ENCODE results near the gene SYNGR3.
"Not testable (repeated sequence)": the region's sequence is repeated elsewhere in the genome, so short reads cannot be mapped to it uniquely, and the experiment has no call there.

SYNGR3 gene

GRCh38 chr16:1960665-1961630, 28.8 kb upstream of the SYNGR3 start:
- DNase-seq: no peak

GRCh38 chr16:1961651-1962067, 28.1 kb upstream of the SYNGR3 start:
- DNase-seq: no peak

DNA sequence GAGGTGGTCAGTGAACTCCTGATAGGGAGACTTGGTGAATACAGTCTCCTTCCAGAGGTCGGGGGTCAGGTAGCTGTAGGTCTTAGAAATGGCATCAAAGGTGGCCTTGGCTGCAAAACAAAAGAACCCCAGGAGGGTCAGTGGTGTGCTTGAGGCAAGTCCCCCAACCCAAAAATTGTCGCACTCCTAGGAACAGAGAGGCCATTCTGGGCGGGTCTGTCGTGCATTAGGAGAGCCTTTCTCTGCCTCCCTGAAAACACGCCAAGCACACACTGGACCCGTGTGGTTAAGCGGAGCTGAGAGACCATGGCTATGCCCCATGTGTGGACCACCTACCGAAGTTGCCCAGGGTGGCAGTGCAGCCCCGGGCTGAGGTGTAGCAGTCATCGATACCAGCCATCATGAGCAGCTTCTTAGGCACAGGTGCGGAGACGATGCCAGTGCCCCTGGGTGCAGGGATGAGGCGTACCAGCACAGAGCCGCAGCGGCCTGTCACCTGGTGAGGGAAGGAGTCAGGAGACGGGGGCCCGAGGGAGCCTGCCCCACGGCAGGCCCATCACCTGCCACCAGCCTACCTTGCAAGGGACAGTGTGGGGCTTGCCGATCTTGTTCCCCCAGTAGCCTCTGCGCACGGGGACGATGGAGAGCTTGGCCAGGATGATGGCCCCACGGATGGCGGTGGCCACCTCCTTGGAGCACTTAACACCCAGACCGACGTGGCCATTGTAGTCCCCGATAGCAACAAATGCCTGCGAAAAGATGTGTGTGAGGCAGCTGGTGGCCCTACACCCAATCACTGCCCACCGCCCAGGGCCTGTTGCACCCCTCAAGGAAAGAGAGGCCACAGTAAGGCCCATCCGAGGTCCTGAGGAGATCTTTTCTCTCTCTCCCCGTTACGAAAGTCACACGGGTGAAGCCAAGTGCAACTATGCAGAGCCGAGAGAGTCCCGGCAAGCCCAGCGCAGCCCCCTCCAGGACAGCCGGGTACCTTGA, 27.3 kb upstream of the SYNGR3 start:
- DNase-seq: not testable (repeated sequence)

- no peak for DNase-seq
Measured at GRCh38 chr16:1963806-1964505, 25.8 kb upstream of the SYNGR3 start.

DNA sequence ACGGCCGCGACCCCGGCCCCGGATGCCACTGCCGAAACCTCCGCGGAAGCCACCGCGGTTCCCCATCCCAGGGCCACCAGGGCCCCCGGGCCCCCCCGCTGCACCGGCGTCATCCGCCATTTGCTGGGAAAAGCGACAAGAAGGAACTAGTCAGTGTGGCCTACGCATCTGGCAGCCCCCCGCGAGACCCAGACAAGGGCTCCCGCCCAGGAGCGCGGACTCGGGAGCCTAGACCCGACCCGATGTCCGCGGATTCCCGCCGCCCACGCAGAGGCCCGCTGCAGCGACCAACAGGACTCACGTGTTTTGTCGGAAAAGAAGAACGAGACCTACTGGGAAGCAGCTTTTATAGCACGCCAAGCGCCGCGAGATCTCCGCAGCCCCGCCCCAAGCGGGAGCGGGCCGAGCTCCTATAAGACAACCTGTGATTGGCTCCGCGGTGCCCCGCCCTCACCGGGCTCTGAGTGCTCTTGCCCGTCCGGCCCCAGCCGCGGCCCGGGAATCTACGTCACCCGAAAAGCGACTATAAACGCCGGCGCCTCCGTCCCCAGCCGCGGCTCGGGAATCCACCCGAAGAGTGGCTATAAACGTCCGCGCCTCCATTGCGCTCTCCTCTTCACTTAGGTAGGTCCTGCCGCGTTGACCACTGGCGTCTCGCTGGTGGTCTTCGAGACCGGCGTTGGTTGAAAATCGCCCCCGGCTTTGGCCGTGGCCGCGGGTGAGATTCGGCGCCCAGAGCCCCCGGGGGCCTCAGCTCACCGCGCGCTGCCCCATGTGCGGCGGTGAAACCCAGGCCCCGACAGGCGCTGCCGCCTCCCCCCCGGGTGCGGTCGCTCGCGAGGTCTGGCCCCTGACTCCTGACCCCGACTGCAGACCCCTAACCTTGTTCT, 25.0 kb upstream of the SYNGR3 start, which contains the start of gene RPS2:
Gene RPS2 (minus strand): TSS at position 321 of the 890 bp plus-strand sequence. CDS start 201 bp downstream, at position 120.
- peak; percentile 99 for DNase-seq

DNA sequence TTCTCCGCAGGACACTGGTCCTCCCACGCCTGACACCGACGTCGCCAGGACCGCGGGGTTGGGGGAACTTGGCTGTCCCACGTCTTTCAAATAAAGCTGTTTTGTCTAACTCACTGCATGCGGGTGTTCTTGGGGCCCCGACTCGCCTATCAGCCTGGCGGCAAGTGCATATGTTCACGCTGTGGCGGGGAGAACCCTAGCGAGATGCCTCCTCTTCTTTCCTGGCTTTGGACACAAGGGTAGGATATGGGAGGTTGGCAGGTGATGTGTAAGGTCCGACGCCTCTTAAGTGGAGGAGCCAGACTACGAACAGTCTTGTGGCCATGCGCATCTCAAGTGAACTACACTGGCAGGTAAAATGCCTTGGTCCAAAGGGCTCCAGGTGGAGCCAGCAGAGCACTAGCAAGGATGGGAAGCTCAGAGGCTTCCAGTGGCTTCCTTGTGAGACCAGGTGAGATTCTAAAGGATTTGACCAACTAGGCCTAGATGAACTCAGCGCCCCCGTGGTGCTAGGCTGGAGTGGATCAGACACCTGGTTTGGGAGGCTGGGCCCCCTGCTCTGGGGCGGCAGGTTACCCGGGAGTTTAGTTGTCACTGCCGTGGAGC, 24.3 kb upstream of the SYNGR3 start:
- DNase-seq: no peak

- DNase-seq: no peak
Measured at GRCh38 chr16:1966460-1966859, 23.3 kb upstream of the SYNGR3 start, which contains the start of gene RNF151. RNF151 (plus strand) TSS chr16:1966856; CDS start chr16:1966882, 26 bp downstream.

DNA sequence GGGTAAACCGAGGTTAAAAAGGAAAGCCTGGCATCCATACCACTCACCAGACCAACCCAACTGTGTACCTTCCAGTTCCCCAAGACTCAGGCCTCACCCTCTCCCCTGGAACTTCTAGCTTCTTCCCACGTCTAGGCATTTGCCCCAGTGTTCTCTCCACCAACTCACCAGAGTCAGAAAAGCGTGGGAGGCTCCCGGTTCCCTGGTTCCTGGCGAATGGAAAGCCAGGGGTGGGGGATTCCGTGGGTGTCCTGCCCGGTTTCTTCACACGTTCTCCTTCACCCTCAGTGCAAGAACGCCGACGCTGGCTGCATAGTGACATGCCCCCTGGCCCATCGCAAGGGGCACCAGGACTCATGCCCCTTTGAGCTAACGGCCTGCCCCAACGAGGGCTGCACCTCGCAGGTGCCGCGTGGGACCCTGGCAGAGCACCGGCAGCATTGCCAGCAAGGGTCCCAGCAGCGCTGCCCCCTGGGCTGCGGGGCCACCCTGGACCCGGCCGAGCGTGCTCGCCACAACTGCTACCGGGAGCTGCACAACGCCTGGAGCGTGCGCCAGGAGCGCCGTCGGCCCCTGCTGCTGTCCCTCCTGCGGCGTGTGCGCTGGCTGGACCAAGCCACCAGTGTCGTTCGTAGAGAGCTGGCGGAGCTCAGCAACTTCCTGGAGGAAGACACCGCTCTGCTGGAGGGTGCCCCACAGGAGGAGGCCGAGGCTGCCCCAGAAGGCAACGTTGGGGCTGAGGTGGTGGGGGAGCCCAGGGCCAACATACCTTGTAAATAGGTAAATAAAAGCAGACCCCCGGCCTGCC, 21.4 kb upstream of the SYNGR3 start:
- DNase-seq: no peak

GRCh38 chr16:1971796-1972489, 17.8 kb upstream of the SYNGR3 start, which contains the start of gene TBL3:
TBL3 (plus strand) TSS chr16:1972053; CDS start chr16:1972165, 112 bp downstream.
- peak; percentile 96 for DNase-seq

DNA sequence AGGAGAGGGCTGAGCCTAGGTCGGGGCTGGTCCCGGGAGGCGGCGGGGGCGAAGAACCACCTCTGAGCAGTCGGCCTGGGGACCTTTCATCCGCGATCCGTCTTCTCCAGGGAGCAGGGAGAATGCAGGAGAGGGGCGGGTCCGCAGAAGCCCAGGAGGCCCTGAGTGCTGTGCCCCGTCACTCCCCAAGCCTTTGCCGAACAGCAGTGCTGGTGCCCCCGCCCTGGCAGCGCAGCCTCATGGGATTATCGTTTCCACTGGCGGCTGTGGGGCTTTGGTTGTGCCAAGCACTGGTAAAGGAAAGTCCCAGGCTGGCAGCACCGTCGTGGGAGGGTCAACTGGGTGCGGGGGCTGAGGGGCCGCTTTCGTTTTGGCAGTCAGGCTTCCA, 17.3 kb upstream of the SYNGR3 start:
- peak; percentile 62 for DNase-seq

GRCh38 chr16:1973461-1974156, 16.2 kb upstream of the SYNGR3 start:
- DNase-seq: no peak

DNA sequence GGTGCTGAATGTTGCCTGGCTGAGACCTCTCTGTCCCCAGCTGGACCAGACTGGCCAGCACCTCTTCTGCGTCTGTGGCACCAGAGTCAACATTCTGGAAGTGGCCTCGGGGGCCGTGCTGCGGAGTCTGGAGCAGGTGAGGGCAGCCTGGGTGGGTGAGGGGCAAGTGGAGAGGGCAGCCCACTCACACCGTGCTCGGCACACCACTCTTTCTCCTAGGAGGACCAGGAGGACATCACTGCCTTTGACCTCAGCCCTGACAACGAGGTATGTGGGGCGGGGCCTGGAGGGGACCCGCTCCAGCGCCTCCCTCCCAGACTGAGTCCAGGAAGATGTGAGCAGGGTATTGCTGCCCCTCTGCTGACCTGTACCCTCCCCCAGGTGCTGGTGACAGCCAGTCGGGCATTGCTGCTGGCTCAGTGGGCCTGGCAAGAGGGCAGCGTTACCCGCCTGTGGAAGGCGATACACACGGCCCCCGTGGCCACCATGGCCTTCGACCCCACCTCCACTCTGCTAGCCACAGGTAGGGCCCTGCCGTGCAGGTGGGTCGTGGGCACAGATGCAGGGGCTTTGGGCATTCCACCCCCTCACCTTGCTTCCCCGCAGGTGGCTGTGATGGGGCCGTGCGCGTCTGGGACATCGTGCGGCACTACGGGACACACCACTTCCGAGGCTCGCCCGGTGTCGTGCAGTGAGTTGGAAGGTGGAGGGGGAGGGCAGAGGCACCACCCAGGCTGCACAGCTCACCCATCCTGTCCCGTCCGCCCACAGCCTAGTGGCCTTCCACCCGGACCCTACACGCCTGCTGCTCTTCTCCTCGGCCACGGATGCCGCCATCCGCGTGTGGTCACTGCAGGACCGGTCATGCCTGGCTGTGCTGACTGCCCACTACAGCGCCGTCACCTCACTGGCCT, 15.4 kb upstream of the SYNGR3 start:
- DNase-seq: no peak

- no peak for DNase-seq
Measured at GRCh38 chr16:1975432-1976215, 14.1 kb upstream of the SYNGR3 start.

DNA sequence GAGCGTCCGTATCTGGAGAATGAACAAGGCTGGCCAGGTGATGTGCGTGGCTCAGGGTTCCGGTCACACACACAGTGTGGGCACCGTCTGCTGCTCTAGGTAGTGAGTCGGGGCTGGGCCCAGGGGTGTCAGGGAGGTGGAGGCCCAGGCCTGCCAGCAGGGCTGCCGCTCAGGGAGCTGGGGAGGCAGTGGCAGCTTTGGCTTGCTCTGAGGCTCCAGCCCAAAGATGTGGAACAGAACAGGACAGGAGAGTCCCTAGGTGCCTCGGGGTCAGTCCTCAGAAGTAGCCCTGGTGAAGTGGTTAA, 13.6 kb upstream of the SYNGR3 start:
- no peak for DNase-seq

GRCh38 chr16:1976951-1977874, 12.6 kb upstream of the SYNGR3 start:
- no peak for DNase-seq

DNA sequence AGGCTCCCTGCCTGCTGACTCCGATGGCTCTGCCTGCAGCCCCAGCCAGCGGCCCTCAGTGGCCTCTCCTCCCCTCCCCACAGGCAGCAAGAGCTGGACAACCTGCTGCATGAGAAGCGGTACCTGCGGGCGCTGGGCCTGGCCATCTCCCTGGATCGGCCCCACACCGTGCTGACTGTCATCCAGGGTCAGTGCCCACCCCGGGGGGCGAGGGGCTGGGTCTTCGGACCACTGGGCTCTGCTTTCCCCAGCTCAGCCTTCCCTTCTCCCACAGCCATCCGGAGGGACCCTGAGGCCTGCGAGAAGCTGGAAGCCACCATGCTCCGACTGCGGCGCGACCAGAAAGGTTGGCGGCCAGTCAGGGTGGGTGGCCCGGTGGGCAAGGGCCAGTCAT, 11.9 kb upstream of the SYNGR3 start:
- DNase-seq: no peak
